Panc1 (cell line): ENCODE data around the gene MGAT1.

Experiments
- CTCF ChIP-seq: fragments of 450-650 bp; IDR thresholded peaks from 2 replicates; pipeline ENCODE4 v1.5.1; 2017; ENCODE audit warnings: mild to moderate bottlenecking
- POLR2AphosphoS5 ChIP-seq: IDR thresholded peaks from 2 replicates; pipeline ENCODE4 v1.6.1; 2012; ENCODE audit warnings: mild to moderate bottlenecking, low read depth, low read length, moderate library complexity
- REST ChIP-seq, 2 experiments: IDR thresholded peaks; 2 replicates each; pipeline ENCODE4 v1.6.1; 2011 to 2012; ENCODE audit warnings: low read depth in 2 of 2, control low read depth in 1 of 2, low read length in 1 of 2, mild to moderate bottlenecking in 1 of 2, moderate library complexity in 1 of 2; ENCODE audit not compliant: insufficient read depth in 1 of 2
- SIN3A ChIP-seq: IDR thresholded peaks from 2 replicates; pipeline ENCODE4 v1.6.1; 2012; ENCODE audit warnings: low read depth, mild to moderate bottlenecking, low read length, moderate library complexity, borderline replicate concordance; ENCODE audit not compliant: insufficient read depth
- TCF7L2 ChIP-seq: IDR thresholded peaks from 2 replicates; pipeline ENCODE4 v1.6.1; 2011; ENCODE audit warnings: mild to moderate bottlenecking, low read depth, low read length, inconsistent platforms

- TF ChIP-seq CTCF, result no peak
- TF ChIP-seq TCF7L2, result no peak
- no peak for TF ChIP-seq POLR2AphosphoS5
- TF ChIP-seq SIN3A, result no peak
- TF ChIP-seq REST (IDR thresholded peaks at IDR 0.05; ENCODE audit: insufficient read depth in 1 of 2, low read depth in 2 of 2, low read length in 1 of 2), result no peak
Observed at GRCh38 chr5:180811623-180812124, 9.1 kb upstream of the MGAT1 start.
